ENCODE measurements around the gene ATG9B. TPM values are rescaled to one million over a fixed set of nuclear protein-coding genes. Genes with fewer than 3 reads are reported as not detected.
"Not testable (repeated sequence)": the region's sequence is repeated elsewhere in the genome, so short reads cannot be mapped to it uniquely, and the experiment has no call there.

ATG9B gene
- total RNA-seq, 4 donors from 2014 or later, result 0.55 to 1.5 (median 0.76) TPM; not detected in 1

DNA sequence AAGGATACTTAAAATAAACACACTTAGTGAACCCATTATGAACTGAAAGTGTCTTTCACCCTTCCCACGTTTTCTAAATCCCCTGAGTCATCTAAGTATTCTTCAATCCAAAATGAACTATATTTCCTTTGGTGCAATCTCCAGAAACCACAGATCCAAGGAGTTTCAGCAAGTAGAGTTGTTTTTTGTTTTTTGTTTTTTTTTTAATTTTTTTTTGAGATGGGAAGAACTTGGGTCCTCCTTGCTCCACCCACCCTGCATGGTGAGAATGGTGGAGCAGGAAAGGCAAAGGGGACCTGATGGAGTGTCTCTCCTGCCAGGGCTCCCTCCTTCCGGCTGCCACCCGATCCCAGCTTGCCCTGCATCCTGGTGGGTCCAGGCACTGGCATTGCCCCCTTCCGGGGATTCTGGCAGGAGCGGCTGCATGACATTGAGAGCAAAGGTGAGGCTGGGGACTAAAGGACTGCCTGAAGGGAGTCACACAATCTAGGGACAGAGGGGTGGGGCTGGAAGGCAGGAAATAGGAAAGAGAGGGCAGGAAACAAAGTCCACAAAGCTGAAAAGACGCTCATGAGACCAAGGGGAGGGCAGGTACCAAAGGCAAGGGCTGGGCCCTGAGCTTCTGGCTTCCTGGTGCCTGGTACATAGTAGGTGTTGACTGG lies 12.1 kb downstream of the ATG9B start:
- Histone ChIP-seq H3K9me3 (no peaks in the 10 kb centered on the region), H3K27ac (no peak overlapping the region), H3K27me3 (peaks cover 0 to 5% of the 10 kb centered on the region in 2 donors), H3K36me3 (no peaks in the 10 kb centered on the region), H3K4me3 (no peak overlapping the region), H3K4me1 (peaks cover 0 to 9% of the 10 kb centered on the region in 2 donors)
- TF ChIP-seq POLR2A (IDR thresholded peaks at IDR 0.05), result no peak
- TF ChIP-seq CTCF (IDR thresholded peaks at IDR 0.05), result no peak
- DNase-seq, result no peak
- intact Hi-C loops (cut with DNase I; ENCODE audit: low total_unique reads), result no loop called here

- intact Hi-C loops (cut with DNase I; ENCODE audit: low total_unique reads); H3K27me3 ChIP-seq; H3K36me3 ChIP-seq; H3K4me3 ChIP-seq; H3K4me1 ChIP-seq; DNase-seq; H3K27ac ChIP-seq; H3K9me3 ChIP-seq: not testable (repeated sequence)
Measured at GRCh38 chr7:151011616-151012015, 12.7 kb downstream of the ATG9B start.

DNA sequence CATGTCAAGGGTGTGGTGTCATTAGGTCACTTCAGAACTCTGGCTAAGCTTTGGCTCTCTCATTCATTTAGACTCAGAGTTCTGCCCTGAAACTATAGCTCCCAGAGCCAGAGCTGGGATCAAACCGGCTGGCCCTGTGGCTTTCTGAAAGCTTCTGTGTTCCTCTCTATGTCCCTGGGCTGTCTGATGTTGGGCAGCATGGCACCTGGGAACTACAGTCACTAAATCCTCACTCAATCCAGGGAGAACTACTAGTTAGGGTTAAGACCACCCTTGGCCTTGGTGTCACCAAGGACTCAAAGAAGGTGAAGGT lies 13.2 kb downstream of the ATG9B start:
- Histone ChIP-seq H3K27ac (no peak overlapping the region), H3K27me3 (peaks cover 0 to 5% of the 10 kb centered on the region in 2 donors), H3K4me1 (peaks cover 0 to 9% of the 10 kb centered on the region in 2 donors), H3K36me3 (no peaks in the 10 kb centered on the region), H3K4me3 (no peak overlapping the region), H3K9me3 (no peaks in the 10 kb centered on the region)
- intact Hi-C loops (cut with DNase I; ENCODE audit: low total_unique reads), result no loop called here
- TF ChIP-seq POLR2A (IDR thresholded peaks at IDR 0.05) (no peak), CTCF (IDR thresholded peaks at IDR 0.05) (no peak)
- DNase-seq, result no peak

- H3K9me3 ChIP-seq, result no peaks in the 10 kb centered on the region
- peaks cover 0 to 9% of the 10 kb centered on the region in 2 donors for H3K4me1 ChIP-seq
- H3K27ac ChIP-seq, result no peak overlapping the region
- no peak for TF ChIP-seq POLR2A (IDR thresholded peaks at IDR 0.05)
- H3K36me3 ChIP-seq, result no peaks in the 10 kb centered on the region
- no peak overlapping the region for H3K4me3 ChIP-seq
- H3K27me3 ChIP-seq, result peaks cover 0 to 5% of the 10 kb centered on the region in 2 donors
- DNase-seq, result no peak
- intact Hi-C loops (cut with DNase I; ENCODE audit: low total_unique reads), result no loop called here
Measured at GRCh38 chr7:151010307-151011096, 13.8 kb downstream of the ATG9B start.

GRCh38 chr7:151010037-151010306 lies 14.3 kb downstream of the ATG9B start:
- TF ChIP-seq POLR2A (IDR thresholded peaks at IDR 0.05) (no peak), CTCF (IDR thresholded peaks at IDR 0.05) (no peak)
- peaks cover 0 to 9% of the 10 kb centered on the region in 2 donors for H3K4me1 ChIP-seq

DNA sequence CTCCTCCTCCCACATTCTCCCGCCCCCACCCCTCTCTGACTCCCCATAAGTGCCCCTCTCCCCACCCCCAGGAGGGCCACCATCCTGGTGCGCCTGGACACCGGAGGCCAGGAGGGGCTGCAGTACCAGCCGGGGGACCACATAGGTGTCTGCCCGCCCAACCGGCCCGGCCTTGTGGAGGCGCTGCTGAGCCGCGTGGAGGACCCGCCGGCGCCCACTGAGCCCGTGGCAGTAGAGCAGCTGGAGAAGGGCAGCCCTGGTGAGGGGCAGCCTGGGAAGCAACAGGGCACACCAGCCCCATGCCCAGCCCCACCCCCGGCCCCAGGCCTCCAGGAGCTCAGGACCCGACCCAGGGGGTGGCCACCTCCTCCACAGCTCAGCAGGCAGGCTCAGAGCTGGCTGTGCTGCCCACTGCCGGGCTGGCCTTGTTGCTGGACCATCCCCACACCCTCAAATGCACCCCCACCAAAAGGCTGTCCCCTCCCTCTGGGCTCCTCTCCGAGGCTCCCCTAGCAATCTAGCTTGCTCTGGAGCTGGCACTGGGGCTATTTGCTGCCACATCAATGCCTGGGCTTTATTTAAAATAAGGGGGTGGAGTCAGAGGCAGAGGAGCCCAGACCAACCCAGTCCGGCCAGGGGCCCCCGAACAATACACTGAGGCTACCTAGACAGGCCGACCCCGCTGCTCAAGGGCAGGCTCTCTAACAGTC lies 14.8 kb downstream of the ATG9B start:
- intact Hi-C loops (cut with DNase I; ENCODE audit: low total_unique reads), result no loop called here
- DNase-seq, result no peak
- Histone ChIP-seq H3K27ac (no peak overlapping the region), H3K27me3 (peaks cover 0 to 5% of the 10 kb centered on the region in 2 donors), H3K36me3 (no peaks in the 10 kb centered on the region), H3K9me3 (no peaks in the 10 kb centered on the region), H3K4me3 (no peak overlapping the region), H3K4me1 (peaks cover 0 to 9% of the 10 kb centered on the region in 2 donors)
- no peak for TF ChIP-seq POLR2A (IDR thresholded peaks at IDR 0.05)
- no peak for TF ChIP-seq CTCF (IDR thresholded peaks at IDR 0.05)

More at GRCh38 chr7:151010037-151010306, 14.3 kb downstream of the ATG9B start:
- Histone ChIP-seq H3K4me3 (no peak overlapping the region), H3K9me3 (no peaks in the 10 kb centered on the region), H3K27me3 (peaks cover 0 to 5% of the 10 kb centered on the region in 2 donors), H3K36me3 (no peaks in the 10 kb centered on the region), H3K27ac (no peak overlapping the region)
- intact Hi-C loops (cut with DNase I; ENCODE audit: low total_unique reads), result no loop called here
- no peak for DNase-seq

Data from uterus (tissue), 4 donors.